Adrenal gland (tissue), 12 donors: ENCODE results near the gene LDAH. TPM values are rescaled to one million over a fixed set of nuclear protein-coding genes. Genes with fewer than 3 reads are reported as not detected.

ENCODE experiments used
- DNase-seq, 7 donors: peaks; one replicate each; pipeline ENCODE4 v3.0.0-alpha.2; 2019 to 2020
- H3K27ac ChIP-seq, 5 donors: fragments of 200-600 bp; sonication (generic) in 4 of 5; 1 replicate in 3 of 5; 2 replicates in 2 of 5; pipeline versions ENCODE4 v1.5.1 to v1.8.0; 2016 to 2020; ENCODE audit warnings: mild to moderate bottlenecking in 1 of 5
- H3K27me3 ChIP-seq: fragments of 200-600 bp; 2 replicates; pipeline ENCODE4 v1.8.0; 2021
- H3K36me3 ChIP-seq, 2 donors: fragments of 200-600 bp; replicated peaks in 1 of 2; 1 replicate in 1 of 2; 2 replicates in 1 of 2; pipeline versions ENCODE4 v1.5.1 to v1.8.0; 2018 to 2022
- H3K4me1 ChIP-seq, 2 donors: fragments of 200-600 bp; replicated peaks in 1 of 2; 1 replicate in 1 of 2; 2 replicates in 1 of 2; pipeline versions ENCODE4 v1.5.1 to v1.8.0; 2018 to 2021
- H3K4me3 ChIP-seq, 4 donors: fragments of 200-600 bp; sonication (generic) in 3 of 4; one replicate each; pipeline ENCODE4 v1.5.1; 2016 to 2018
- H3K9me3 ChIP-seq, 3 donors: fragments of 200-600 bp; sonication (generic) in 1 of 3; replicated peaks in 1 of 3; 1 replicate in 2 of 3; 2 replicates in 1 of 3; pipeline versions ENCODE4 v1.5.1 to v1.8.0; 2016 to 2021
- CTCF ChIP-seq, 6 experiments: fragments of 450-650 bp in 4 of 6; fragments of 200-600 bp in 2 of 6; sonication (generic) in 1 of 6; IDR thresholded peaks; 1 replicate in 5 of 6; 2 replicates in 1 of 6; pipeline versions ENCODE4 v1.5.1 to v1.8.0; 2016 to 2021; ENCODE audit warnings: antibody characterized with exemption in 6 of 6, mild to moderate bottlenecking in 2 of 6, moderate library complexity in 1 of 6
- POLR2A ChIP-seq, 2 donors: fragments of 450-650 bp; IDR thresholded peaks; one replicate each; pipeline ENCODE4 v1.6.1; 2017; ENCODE audit warnings: antibody characterized with exemption in 2 of 2, mild to moderate bottlenecking in 2 of 2, moderate library complexity in 1 of 2
- WGBS, 4 donors: extraction: QIAGEN DNeasy Blood & Tissue Kit in 2 of 4; methylation state at CpG; one replicate each; pipeline versions ENCODE4 v1.1.5 to v1.1.7; 2013 to 2017; 5-methylcytosine and 5-hydroxymethylcytosine counted together
- intact Hi-C, 2 donors: fragments of 100-400 bp; cut with DNase I; formaldehyde crosslinking; loops; one replicate each; pipeline versions ENCODE4 v1.14.1 to v1.15.0; 2022 to 2023
- polyA plus RNA-seq, 3 donors: library from polyadenylated mRNA; stranded (reverse); fragments of 200-250 nt in 2 of 3; fragments of 350-450 nt in 1 of 3; fragmentation: Illumina TruSeq in 1 of 3; extraction: RNeasy Lipid Tissue Mini Kit (QIAGEN cat#74804) in 1 of 3; gene quantifications; one replicate each; pipeline ENCODE4 v1.2.3, GENCODE V29; 2013 to 2014
- total RNA-seq, 9 donors: library from RNA; depleted of rRNA in 4 of 9; stranded (reverse); fragments of >200 nt in 4 of 9; fragments of 120-200 nt in 1 of 9; fragmentation: NEBNext Ultra II Directional in 1 of 9; extraction: Animal tissue kit (Norgen Biotek cat#: 25700) in 1 of 9; gene quantifications; one replicate each; pipeline versions ENCODE4 v1.1.0 to v1.2.4, GENCODE V29; 2013 to 2023
- donor health status: healthy with polysubstance abuse.
- donor health status: Bipolar disorder and iron deficiency.
- donor health status: DM: yes; HTN: yes; CAD: no.
- donor health status: DM: no; HTN: no; CAD: no.
- donor health status: DM: no; HTN: no; CAD: no.
- donor health status: DM: yes; HTN: yes; CAD: no.

LDAH gene
- total and polyA plus RNA-seq, 12 donors = 7.0 to 64.9 (median 31.5) TPM

GRCh38 chr2:20771299-20771698 lies 51.6 kb downstream of the LDAH start:
- no peaks in the 10 kb centered on the region for H3K36me3 ChIP-seq
- no peak for DNase-seq
- H3K4me3 ChIP-seq = no peak overlapping the region
- TF ChIP-seq POLR2A (IDR thresholded peaks at IDR 0.05) = no peak
- intact Hi-C loops = no loop called here
- H3K9me3 ChIP-seq = no peaks in the 10 kb centered on the region
- H3K4me1 ChIP-seq = no peaks in the 10 kb centered on the region
- 84 to 100% (median 94%) methylated on average over 1 of the region's 1 CpG for WGBS, 4 donors
- H3K27ac ChIP-seq = no peak overlapping the region
- H3K27me3 ChIP-seq = no peaks in the 10 kb centered on the region

- Histone ChIP-seq H3K4me3 (no peak overlapping the region), H3K4me1 (peaks cover 0 to 8% of the 10 kb centered on the region in 2 donors), H3K36me3 (no peaks in the 10 kb centered on the region), H3K27me3 (no peaks in the 10 kb centered on the region), H3K27ac (no peak overlapping the region), H3K9me3 (no peaks in the 10 kb centered on the region)
- intact Hi-C loops = no loop called here
- WGBS, 4 donors = 94 to 100% (median 98%) methylated on average over 10 to 15 of the region's 15 CpGs
- DNase-seq = no peak
- TF ChIP-seq CTCF (IDR thresholded peaks at IDR 0.05) (no peak), POLR2A (IDR thresholded peaks at IDR 0.05) (no peak)
Measured at GRCh38 chr2:20766798-20767644, 55.9 kb downstream of the LDAH start.

GRCh38 chr2:20766213-20766612 lies 56.7 kb downstream of the LDAH start:
- no peak for DNase-seq
- no peaks in the 10 kb centered on the region for H3K27me3 ChIP-seq
- TF ChIP-seq CTCF (IDR thresholded peaks at IDR 0.05) (no peak), POLR2A (IDR thresholded peaks at IDR 0.05) (no peak)
- H3K4me3 ChIP-seq = no peak overlapping the region
- peaks cover 0 to 8% of the 10 kb centered on the region in 2 donors for H3K4me1 ChIP-seq
- 97 to 100% (median 100%) methylated on average over 1 of the region's 1 CpG for WGBS, 4 donors
- intact Hi-C loops = no loop called here
- H3K27ac ChIP-seq = no peak overlapping the region
- H3K36me3 ChIP-seq = no peaks in the 10 kb centered on the region
- no peaks in the 10 kb centered on the region for H3K9me3 ChIP-seq

- Histone ChIP-seq H3K9me3 (peaks cover 0 to 2% (median 0%) of the 10 kb centered on the region in 3 donors), H3K4me1 (peaks cover 0 to 8% of the 10 kb centered on the region in 2 donors), H3K27me3 (no peaks in the 10 kb centered on the region), H3K4me3 (no peak overlapping the region), H3K36me3 (no peaks in the 10 kb centered on the region), H3K27ac (no peak overlapping the region)
- no peak for DNase-seq
- TF ChIP-seq CTCF (IDR thresholded peaks at IDR 0.05) (no peak), POLR2A (IDR thresholded peaks at IDR 0.05) (no peak)
- intact Hi-C loops = no loop called here
- WGBS, 4 donors = 80 to 88% (median 84%) methylated on average over 2 of the region's 2 CpGs
Measured at GRCh38 chr2:20762945-20763683, 59.8 kb downstream of the LDAH start.
